ENCODE data around the gene CCDC146. TPM values are rescaled to one million over a fixed set of nuclear protein-coding genes. Genes with fewer than 3 reads are reported as not detected.
A peak's percentile ranks its signal among the peaks of the same experiment; 100 is the strongest.
"Not testable (repeated sequence)": the region's sequence is repeated elsewhere in the genome, so short reads cannot be mapped to it uniquely, and the experiment has no call there.

CCDC146 gene
- total and polyA plus RNA-seq, 2 donors = 8.7 to 15.6 TPM

GRCh38 chr7:77208416-77208815 is 86.0 kb downstream of the CCDC146 start:
- no peak for DNase-seq (ENCODE audit: low read depth in 6 of 9, low spot score in 9 of 9)
- peaks cover 4 to 15% of the 10 kb centered on the region in 2 donors for H3K9me3 ChIP-seq (ENCODE audit: control insufficient read depth in 2 of 2, insufficient read depth in 1 of 2, low read length in 1 of 2)
- H3K36me3 ChIP-seq (ENCODE audit: control insufficient read depth in 2 of 2, insufficient read depth in 2 of 2, low read length in 1 of 2) = peaks cover 0 to 2% of the 10 kb centered on the region in 2 donors
- no peak overlapping the region for H3K27ac ChIP-seq (ENCODE audit: low read depth in 1 of 2, low read length in 1 of 2)
- H3K4me3 ChIP-seq (ENCODE audit: low read length in 2 of 2) = no peak overlapping the region
- no peaks in the 10 kb centered on the region for H3K27me3 ChIP-seq (ENCODE audit: control insufficient read depth in 2 of 2, insufficient read depth in 1 of 2, low read length in 1 of 2)
- no peaks in the 10 kb centered on the region for H3K4me1 ChIP-seq (ENCODE audit: control insufficient read depth in 2 of 2, insufficient read depth in 2 of 2, low read length in 2 of 2)

GRCh38 chr7:77209479-77210139 is 87.2 kb downstream of the CCDC146 start:
- DNase-seq (ENCODE audit: low read depth in 6 of 9, low spot score in 9 of 9) = no peak
- Histone ChIP-seq H3K27ac (ENCODE audit: low read depth in 1 of 2, low read length in 1 of 2) (no peak overlapping the region), H3K27me3 (ENCODE audit: control insufficient read depth in 2 of 2, insufficient read depth in 1 of 2, low read length in 1 of 2) (no peaks in the 10 kb centered on the region), H3K36me3 (ENCODE audit: control insufficient read depth in 2 of 2, insufficient read depth in 2 of 2, low read length in 1 of 2) (peaks cover 0 to 2% of the 10 kb centered on the region in 2 donors), H3K4me1 (ENCODE audit: control insufficient read depth in 2 of 2, insufficient read depth in 2 of 2, low read length in 2 of 2) (no peaks in the 10 kb centered on the region), H3K9me3 (ENCODE audit: control insufficient read depth in 2 of 2, insufficient read depth in 1 of 2, low read length in 1 of 2) (peaks cover 4 to 15% of the 10 kb centered on the region in 2 donors), H3K4me3 (ENCODE audit: low read length in 2 of 2) (no peak overlapping the region)
- 96% methylated on average over 6 of the region's 6 CpGs for WGBS

GRCh38 chr7:77216181-77216845 is 93.9 kb downstream of the CCDC146 start:
- Histone ChIP-seq H3K36me3 (ENCODE audit: control insufficient read depth in 2 of 2, insufficient read depth in 2 of 2, low read length in 1 of 2) (no peaks in the 10 kb centered on the region), H3K4me1 (ENCODE audit: control insufficient read depth in 2 of 2, insufficient read depth in 2 of 2, low read length in 2 of 2) (peaks cover 0 to under 1% of the 10 kb centered on the region in 2 donors), H3K4me3 (ENCODE audit: low read length in 2 of 2) (no peak overlapping the region), H3K27ac (ENCODE audit: low read depth in 1 of 2, low read length in 1 of 2) (no peak overlapping the region), H3K9me3 (ENCODE audit: control insufficient read depth in 2 of 2, insufficient read depth in 1 of 2, low read length in 1 of 2) (no peaks in the 10 kb centered on the region), H3K27me3 (ENCODE audit: control insufficient read depth in 2 of 2, insufficient read depth in 1 of 2, low read length in 1 of 2) (no peaks in the 10 kb centered on the region)
- WGBS = 98% methylated on average over 3 of the region's 3 CpGs
- DNase-seq (ENCODE audit: low read depth in 6 of 9, low spot score in 9 of 9) = no peak

GRCh38 chr7:77217474-77218185 is 95.2 kb downstream of the CCDC146 start:
- no peak overlapping the region for H3K27ac ChIP-seq (ENCODE audit: low read depth in 1 of 2, low read length in 1 of 2)
- H3K4me1 ChIP-seq (ENCODE audit: control insufficient read depth in 2 of 2, insufficient read depth in 2 of 2, low read length in 2 of 2) = peaks cover 2 to 12% of the 10 kb centered on the region in 2 donors
- DNase-seq (ENCODE audit: low read depth in 6 of 9, low spot score in 9 of 9) = no peak
- no peaks in the 10 kb centered on the region for H3K36me3 ChIP-seq (ENCODE audit: control insufficient read depth in 2 of 2, insufficient read depth in 2 of 2, low read length in 1 of 2)
- H3K27me3 ChIP-seq (ENCODE audit: control insufficient read depth in 2 of 2, insufficient read depth in 1 of 2, low read length in 1 of 2) = no peaks in the 10 kb centered on the region
- WGBS = 97% methylated on average over 2 of the region's 2 CpGs
- no peaks in the 10 kb centered on the region for H3K9me3 ChIP-seq (ENCODE audit: control insufficient read depth in 2 of 2, insufficient read depth in 1 of 2, low read length in 1 of 2)
- no peak overlapping the region for H3K4me3 ChIP-seq (ENCODE audit: low read length in 2 of 2)

- H3K27ac ChIP-seq (ENCODE audit: low read depth in 1 of 2, low read length in 1 of 2); DNase-seq (ENCODE audit: low read depth in 6 of 9, low spot score in 9 of 9); H3K9me3 ChIP-seq (ENCODE audit: control insufficient read depth in 2 of 2, insufficient read depth in 1 of 2, low read length in 1 of 2); H3K4me3 ChIP-seq (ENCODE audit: low read length in 2 of 2); H3K27me3 ChIP-seq (ENCODE audit: control insufficient read depth in 2 of 2, insufficient read depth in 1 of 2, low read length in 1 of 2); H3K36me3 ChIP-seq (ENCODE audit: control insufficient read depth in 2 of 2, insufficient read depth in 2 of 2, low read length in 1 of 2): not testable (repeated sequence)
- 88% methylated on average over 10 of the region's 10 CpGs for WGBS
- peaks cover 11 to 32% of the 10 kb centered on the region in 2 donors for H3K4me1 ChIP-seq (ENCODE audit: control insufficient read depth in 2 of 2, insufficient read depth in 2 of 2, low read length in 2 of 2)
Observed at GRCh38 chr7:77219701-77220331, 97.4 kb downstream of the CCDC146 start.

GRCh38 chr7:77222065-77222464 is 99.7 kb downstream of the CCDC146 start:
- no peak for DNase-seq (ENCODE audit: low read depth in 6 of 9, low spot score in 9 of 9)
- H3K27me3 ChIP-seq (ENCODE audit: control insufficient read depth in 2 of 2, insufficient read depth in 1 of 2, low read length in 1 of 2) = no peaks in the 10 kb centered on the region
- H3K9me3 ChIP-seq (ENCODE audit: control insufficient read depth in 2 of 2, insufficient read depth in 1 of 2, low read length in 1 of 2) = no peaks in the 10 kb centered on the region
- no peaks in the 10 kb centered on the region for H3K36me3 ChIP-seq (ENCODE audit: control insufficient read depth in 2 of 2, insufficient read depth in 2 of 2, low read length in 1 of 2)
- peaks cover 11 to 32% of the 10 kb centered on the region in 2 donors for H3K4me1 ChIP-seq (ENCODE audit: control insufficient read depth in 2 of 2, insufficient read depth in 2 of 2, low read length in 2 of 2)
- no peak overlapping the region for H3K4me3 ChIP-seq (ENCODE audit: low read length in 2 of 2)
- H3K27ac ChIP-seq (ENCODE audit: low read depth in 1 of 2, low read length in 1 of 2) = peak overlapping the region in 1 of 2 donors; percentile 61
- 80% methylated on average over 4 of the region's 4 CpGs for whole genome bisulfite sequencing

GRCh38 chr7:77222819-77223218 is 100.4 kb downstream of the CCDC146 start:
- H3K27ac ChIP-seq (ENCODE audit: low read depth in 1 of 2, low read length in 1 of 2) = peak overlapping the region; percentile 25 to 61
- no peaks in the 10 kb centered on the region for H3K9me3 ChIP-seq (ENCODE audit: control insufficient read depth in 2 of 2, insufficient read depth in 1 of 2, low read length in 1 of 2)
- DNase-seq (ENCODE audit: low read depth in 6 of 9, low spot score in 9 of 9) = peak in 3 of 9 donors; percentile 25 to 65 (median 44)
- H3K27me3 ChIP-seq (ENCODE audit: control insufficient read depth in 2 of 2, insufficient read depth in 1 of 2, low read length in 1 of 2) = no peaks in the 10 kb centered on the region
- WGBS = 55% methylated on average over 4 of the region's 4 CpGs
- H3K4me1 ChIP-seq (ENCODE audit: control insufficient read depth in 2 of 2, insufficient read depth in 2 of 2, low read length in 2 of 2) = peaks cover 11 to 32% of the 10 kb centered on the region in 2 donors
- no peaks in the 10 kb centered on the region for H3K36me3 ChIP-seq (ENCODE audit: control insufficient read depth in 2 of 2, insufficient read depth in 2 of 2, low read length in 1 of 2)
- H3K4me3 ChIP-seq (ENCODE audit: low read length in 2 of 2) = no peak overlapping the region

- Histone ChIP-seq H3K9me3 (ENCODE audit: control insufficient read depth in 2 of 2, insufficient read depth in 1 of 2, low read length in 1 of 2) (no peaks in the 10 kb centered on the region), H3K4me1 (ENCODE audit: control insufficient read depth in 2 of 2, insufficient read depth in 2 of 2, low read length in 2 of 2) (peaks cover 11 to 32% of the 10 kb centered on the region in 2 donors), H3K27me3 (ENCODE audit: control insufficient read depth in 2 of 2, insufficient read depth in 1 of 2, low read length in 1 of 2) (no peaks in the 10 kb centered on the region), H3K27ac (ENCODE audit: low read depth in 1 of 2, low read length in 1 of 2) (peak overlapping the region; percentile 59 to 61), H3K4me3 (ENCODE audit: low read length in 2 of 2) (no peak overlapping the region), H3K36me3 (ENCODE audit: control insufficient read depth in 2 of 2, insufficient read depth in 2 of 2, low read length in 1 of 2) (no peaks in the 10 kb centered on the region)
- DNase-seq (ENCODE audit: low read depth in 6 of 9, low spot score in 9 of 9) = peak in 1 of 9 donors; percentile 49
- WGBS = 9% methylated on average over 2 of the region's 2 CpGs
Observed at GRCh38 chr7:77223261-77223660, 100.8 kb downstream of the CCDC146 start.
